Measurements from ENCODE around the gene ST13. TPM values are rescaled to one million over a fixed set of nuclear protein-coding genes. Genes with fewer than 3 reads are reported as not detected.

ST13 gene
- total RNA-seq, 1 experiment from 2014 or later, result 231 TPM

- DNase-seq (ENCODE audit: unreplicated experiment), result peak; percentile 90
- H3K36me3 Mint-ChIP-seq (ENCODE audit: insufficient read depth, unreplicated experiment), result peaks cover 22% of the 10 kb centered on the region
- BruUV-seq (replicated peaks), result no TSS peak
- POLR2A ChIA-PET, result interaction anchor here (0.6 to 6.6 kb wide), 14 partner anchors 9 to 1998 kb away, joined by 3 to 58 read pairs (median 3); partner anchors contain the start of genes ST13 and XPNPEP3
- H3K9me3 Mint-ChIP-seq (ENCODE audit: unreplicated experiment), result no peaks in the 10 kb centered on the region
- peaks cover 16% of the 10 kb centered on the region for H3K4me1 Mint-ChIP-seq (ENCODE audit: insufficient read depth, unreplicated experiment)
- H3K4me3 Mint-ChIP-seq (ENCODE audit: unreplicated experiment), result peak within 1 kb of the TSS; percentile 95
- intact Hi-C loops (cut with micrococcal nuclease), result no loop called here
- H3K27ac Mint-ChIP-seq (ENCODE audit: low read depth, unreplicated experiment), result peak within 1 kb of the TSS; percentile 94
- CTCF ChIA-PET, result interaction anchor here (0.6 to 1.6 kb wide), 9 partner anchors 9 to 640 kb away, joined by 3 to 7 read pairs (median 3); partner anchors contain the start of gene ST13
- no peaks in the 10 kb centered on the region for H3K27me3 Mint-ChIP-seq (ENCODE audit: insufficient read depth, unreplicated experiment)
- peak; percentile 25 for TF ChIP-seq CTCF (IDR thresholded peaks at IDR 0.05; ENCODE audit: unreplicated experiment)
Measured at GRCh38 chr22:40818747-40819598, 37.5 kb downstream of the ST13 start, which contains the start of gene SLC25A17. Gene SLC25A17 (minus strand): TSS chr22:40819346. CDS start chr22:40819248, 98 bp downstream.

- intact Hi-C loops (cut with micrococcal nuclease), result no loop called here
- peak overlapping the region; percentile 95 for H3K4me3 Mint-ChIP-seq (ENCODE audit: unreplicated experiment)
- no peak for DNase-seq (ENCODE audit: unreplicated experiment)
- ChIA-PET CTCF (interaction anchor here (0.6 to 1.6 kb wide), 7 partner anchors 9 to 336 kb away, joined by 3 to 7 read pairs (median 3); no protein-coding TSS in a partner anchor), POLR2A (interaction anchor here (0.5 to 6.6 kb wide), 7 partner anchors 9 to 285 kb away, joined by 3 to 58 read pairs (median 4); partner anchors contain the start of genes ST13 and XPNPEP3)
- no peaks in the 10 kb centered on the region for H3K9me3 Mint-ChIP-seq (ENCODE audit: unreplicated experiment)
- H3K27ac Mint-ChIP-seq (ENCODE audit: low read depth, unreplicated experiment), result peak overlapping the region; percentile 94
- peaks cover 16% of the 10 kb centered on the region for H3K4me1 Mint-ChIP-seq (ENCODE audit: insufficient read depth, unreplicated experiment)
- BruUV-seq (replicated peaks), result TSS peak; percentile 36
- no peak for TF ChIP-seq CTCF (IDR thresholded peaks at IDR 0.05; ENCODE audit: unreplicated experiment)
- no peaks in the 10 kb centered on the region for H3K27me3 Mint-ChIP-seq (ENCODE audit: insufficient read depth, unreplicated experiment)
- H3K36me3 Mint-ChIP-seq (ENCODE audit: insufficient read depth, unreplicated experiment), result peaks cover 18% of the 10 kb centered on the region
Measured at GRCh38 chr22:40818192-40818746, 38.2 kb downstream of the ST13 start.

- no peaks in the 10 kb centered on the region for H3K9me3 Mint-ChIP-seq (ENCODE audit: unreplicated experiment)
- no peak for TF ChIP-seq CTCF (IDR thresholded peaks at IDR 0.05; ENCODE audit: unreplicated experiment)
- intact Hi-C loops (cut with micrococcal nuclease), result no loop called here
- peaks cover 17% of the 10 kb centered on the region for H3K36me3 Mint-ChIP-seq (ENCODE audit: insufficient read depth, unreplicated experiment)
- CTCF ChIA-PET, result interaction anchor here (0.8 to 1.2 kb wide), 2 partner anchors 19 to 30 kb away, joined by 3 to 4 read pairs; no protein-coding TSS in a partner anchor
- H3K27ac Mint-ChIP-seq (ENCODE audit: low read depth, unreplicated experiment), result peak overlapping the region; percentile 94
- H3K27me3 Mint-ChIP-seq (ENCODE audit: insufficient read depth, unreplicated experiment), result no peaks in the 10 kb centered on the region
- no TSS peak for BruUV-seq (replicated peaks)
- POLR2A ChIA-PET, result interaction anchor here (0.5 to 6.6 kb wide), 4 partner anchors 17 to 210 kb away, joined by 3 to 58 read pairs (median 4); partner anchors contain the start of genes ST13 and XPNPEP3
- H3K4me1 Mint-ChIP-seq (ENCODE audit: insufficient read depth, unreplicated experiment), result peaks cover 16% of the 10 kb centered on the region
- H3K4me3 Mint-ChIP-seq (ENCODE audit: unreplicated experiment), result peak overlapping the region; percentile 95
- DNase-seq (ENCODE audit: unreplicated experiment), result no peak
Measured at GRCh38 chr22:40817737-40818136, 38.7 kb downstream of the ST13 start.

- Mint-ChIP-seq H3K9me3 (ENCODE audit: unreplicated experiment) (no peaks in the 10 kb centered on the region), H3K27ac (ENCODE audit: low read depth, unreplicated experiment) (no peak overlapping the region), H3K4me3 (ENCODE audit: unreplicated experiment) (no peak overlapping the region), H3K4me1 (ENCODE audit: insufficient read depth, unreplicated experiment) (peaks cover 30% of the 10 kb centered on the region), H3K27me3 (ENCODE audit: insufficient read depth, unreplicated experiment) (no peaks in the 10 kb centered on the region), H3K36me3 (ENCODE audit: insufficient read depth, unreplicated experiment) (peaks cover 6% of the 10 kb centered on the region)
- POLR2A ChIA-PET, result interaction anchor here (0.7 to 1.3 kb wide), 2 partner anchors 11 to 1293 kb away, joined by 3 read pairs; no protein-coding TSS in a partner anchor
- no peak for DNase-seq (ENCODE audit: unreplicated experiment)
- CTCF ChIA-PET, result interaction anchor here (0.7 kb wide), 1 partner anchor 168 kb away, joined by 3 read pairs; no protein-coding TSS in a partner anchor
- intact Hi-C loops (cut with micrococcal nuclease), result no loop called here
- TF ChIP-seq CTCF (IDR thresholded peaks at IDR 0.05; ENCODE audit: unreplicated experiment), result no peak
- no TSS peak for BruUV-seq (replicated peaks)
Measured at GRCh38 chr22:40813912-40814315, 42.5 kb downstream of the ST13 start.

All from MCF 10A (cell line).